Ishikawa (cell line): Measurements from ENCODE around the gene MRPS15.

Experiments used
- CREB1 ChIP-seq: IDR thresholded peaks from 2 replicates; pipeline ENCODE4 v1.6.1; 2012; ENCODE audit warnings: low read depth
- EGR1 ChIP-seq: IDR thresholded peaks from 2 replicates; pipeline ENCODE4 v1.6.1; 2012
- EP300 ChIP-seq: IDR thresholded peaks from 2 replicates; pipeline ENCODE4 v1.6.1; 2012; ENCODE audit warnings: borderline replicate concordance

- TF ChIP-seq EP300 = no peak
- no peak for TF ChIP-seq CREB1
- no peak for TF ChIP-seq EGR1
These were observed 7.7 kb downstream of the MRPS15 start for GRCh38 chr1:36456391-36456928.
